ENCODE data around the gene ILF3.
A peak's percentile ranks its signal among the peaks of the same experiment; 100 is the strongest.

ILF3 gene

DNA sequence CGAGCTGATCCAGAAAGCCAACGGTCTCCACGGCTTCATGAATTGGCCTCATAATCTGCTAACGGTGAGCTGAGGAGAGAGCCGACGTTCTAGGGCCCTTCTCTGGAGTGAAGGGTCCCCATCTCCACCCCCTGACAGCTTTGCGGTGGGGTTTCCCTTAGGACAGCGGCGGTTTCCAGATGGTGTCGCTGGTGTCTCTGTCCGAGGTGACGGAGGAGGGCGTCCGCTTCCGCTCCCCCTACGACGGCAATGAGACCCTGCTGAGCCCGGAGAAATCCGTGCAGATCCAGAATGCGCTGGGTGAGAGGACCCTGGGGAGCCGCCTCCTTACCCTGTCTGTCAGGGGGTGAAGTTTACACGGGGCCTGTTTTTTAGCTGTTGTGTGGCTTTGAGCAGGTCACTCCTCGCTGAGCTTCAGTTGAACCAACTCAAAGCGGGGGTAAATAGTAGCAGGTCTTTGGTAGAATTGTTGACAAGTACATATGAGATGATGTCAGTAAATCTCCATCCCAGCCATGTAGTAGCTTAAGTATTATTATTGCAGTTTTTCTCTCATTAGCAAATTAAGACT is 47.9 kb downstream of the ILF3 start:
- peak; percentile 38 for DNase-seq

DNA sequence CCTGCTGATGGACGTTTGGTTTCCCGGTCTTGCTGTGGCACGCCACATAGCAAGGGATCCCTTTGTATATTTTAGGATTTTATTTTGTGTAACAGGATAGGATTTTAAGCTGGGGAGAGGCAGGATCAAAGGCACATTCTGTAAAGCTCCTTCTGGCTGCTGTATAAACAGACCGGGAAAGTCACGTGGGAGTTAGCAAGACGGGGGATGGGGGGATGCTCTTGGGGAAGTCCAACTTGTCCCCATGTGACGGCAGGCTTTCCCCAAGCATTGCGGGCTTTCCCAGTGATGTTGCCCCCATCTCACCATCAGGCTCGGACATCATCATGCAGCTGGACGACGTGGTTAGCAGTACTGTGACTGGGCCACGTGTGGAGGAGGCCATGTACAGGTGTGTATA is 52.8 kb downstream of the ILF3 start:
- no peak for DNase-seq

DNA sequence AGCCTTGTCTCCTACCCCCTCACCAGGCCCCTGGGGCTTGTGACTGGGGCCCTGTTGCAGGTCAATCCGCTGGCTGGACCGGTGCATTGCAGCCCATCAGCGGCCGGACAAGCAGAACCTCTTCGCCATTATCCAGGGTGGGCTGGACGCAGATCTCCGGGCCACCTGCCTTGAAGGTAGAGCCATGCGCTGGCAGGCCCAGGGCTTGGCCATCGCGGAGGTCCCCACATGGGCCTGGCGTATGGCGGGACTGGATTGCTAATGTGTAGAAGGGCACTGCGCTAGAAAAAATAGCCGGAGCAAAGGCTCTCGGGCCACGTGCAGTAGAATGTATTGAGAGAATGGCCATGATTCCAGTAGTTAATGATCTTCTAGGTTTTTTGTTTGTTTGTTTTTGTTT is 53.3 kb downstream of the ILF3 start:
- no peak for DNase-seq

DNA sequence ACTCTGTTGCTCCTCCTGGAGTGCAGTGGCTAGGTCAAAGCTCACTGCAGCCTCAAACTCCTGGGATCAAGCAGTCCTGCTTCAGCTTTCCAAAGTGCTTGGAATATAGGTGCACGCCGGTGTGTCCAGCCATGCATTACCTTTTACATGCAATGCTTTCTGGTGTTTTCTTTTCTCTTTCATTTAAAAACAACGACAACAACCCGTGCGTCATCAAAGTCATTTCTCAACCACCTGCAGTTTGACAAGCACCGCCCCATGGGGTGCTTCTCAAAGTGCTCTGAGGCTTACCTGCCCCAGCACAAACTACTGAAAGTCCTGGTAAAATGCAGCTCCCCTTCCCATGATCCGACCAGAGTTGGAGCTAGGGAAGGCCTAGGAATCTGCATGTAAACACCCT is 54.1 kb downstream of the ILF3 start:
- no peak for DNase-seq

DNA sequence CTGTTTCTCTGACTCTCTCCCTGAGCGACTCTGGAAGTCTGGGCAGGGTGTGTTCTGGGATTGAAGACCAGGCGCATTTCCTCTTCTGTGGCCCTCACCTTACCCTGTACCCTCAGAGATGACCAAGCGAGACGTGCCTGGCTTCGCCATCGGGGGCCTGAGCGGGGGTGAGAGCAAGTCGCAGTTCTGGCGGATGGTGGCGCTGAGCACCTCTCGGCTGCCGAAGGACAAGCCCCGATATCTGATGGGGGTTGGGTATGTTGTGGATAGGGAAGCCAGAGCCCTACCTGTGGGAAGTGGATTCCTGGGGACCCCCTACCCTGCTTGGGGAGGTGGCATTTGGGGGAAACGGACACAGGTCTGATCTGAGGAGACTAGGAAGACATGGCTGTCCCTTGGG is 57.9 kb downstream of the ILF3 start:
- DNase-seq: no peak

DNA sequence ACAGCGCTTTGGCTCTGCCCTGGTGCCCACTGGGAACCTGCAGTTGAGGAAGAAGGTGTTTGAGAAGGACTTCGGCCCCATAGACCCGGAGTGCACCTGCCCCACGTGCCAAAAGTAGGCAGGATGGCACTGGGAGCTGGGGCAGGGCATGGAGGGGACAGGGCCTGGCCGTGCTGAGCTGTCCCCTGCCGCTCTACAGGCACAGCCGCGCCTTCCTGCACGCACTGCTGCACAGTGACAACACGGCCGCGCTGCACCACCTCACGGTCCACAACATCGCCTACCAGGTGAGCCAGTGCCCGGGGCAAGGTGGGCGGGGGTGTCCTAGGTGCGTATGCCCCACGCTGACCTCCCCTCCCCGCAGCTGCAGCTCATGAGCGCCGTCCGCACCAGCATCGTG is 58.6 kb downstream of the ILF3 start:
- no peak for DNase-seq

DNA sequence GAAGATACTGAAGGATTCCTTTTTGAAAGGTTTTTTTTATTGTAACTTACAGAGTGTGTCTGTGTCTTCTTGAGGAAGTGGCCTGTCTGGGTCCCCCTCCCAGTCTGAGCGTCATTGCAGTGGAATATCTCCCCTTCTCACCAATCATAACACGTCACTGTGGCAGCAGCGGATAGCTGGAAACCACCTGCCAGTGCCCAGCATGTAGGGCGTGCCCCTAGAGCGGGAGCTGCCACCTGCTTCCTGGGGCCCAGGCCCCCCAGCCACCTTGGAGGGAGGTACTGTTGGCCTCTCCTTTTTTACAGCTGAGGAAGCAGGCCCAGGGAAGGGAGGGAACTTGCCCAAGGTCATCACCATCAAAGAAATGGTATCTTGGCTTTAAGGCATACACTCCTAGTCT is 59.2 kb downstream of the ILF3 start:
- no peak for DNase-seq

DNA sequence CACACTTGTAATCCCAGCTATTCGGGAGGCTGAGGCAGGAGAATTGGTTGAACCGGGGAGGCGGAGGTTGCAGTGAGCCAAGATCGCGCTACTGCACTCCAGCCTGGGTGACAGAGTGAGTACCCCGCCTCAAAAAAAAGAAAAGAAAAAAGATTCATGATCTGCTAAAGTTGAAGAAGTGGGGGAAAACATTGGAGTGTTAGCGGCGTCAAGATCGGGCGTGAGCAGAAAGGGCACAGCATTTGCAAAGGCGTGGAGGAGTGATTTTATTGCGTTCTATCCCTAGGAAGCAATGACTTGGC is 62.9 kb downstream of the ILF3 start:
- no peak for DNase-seq

DNA sequence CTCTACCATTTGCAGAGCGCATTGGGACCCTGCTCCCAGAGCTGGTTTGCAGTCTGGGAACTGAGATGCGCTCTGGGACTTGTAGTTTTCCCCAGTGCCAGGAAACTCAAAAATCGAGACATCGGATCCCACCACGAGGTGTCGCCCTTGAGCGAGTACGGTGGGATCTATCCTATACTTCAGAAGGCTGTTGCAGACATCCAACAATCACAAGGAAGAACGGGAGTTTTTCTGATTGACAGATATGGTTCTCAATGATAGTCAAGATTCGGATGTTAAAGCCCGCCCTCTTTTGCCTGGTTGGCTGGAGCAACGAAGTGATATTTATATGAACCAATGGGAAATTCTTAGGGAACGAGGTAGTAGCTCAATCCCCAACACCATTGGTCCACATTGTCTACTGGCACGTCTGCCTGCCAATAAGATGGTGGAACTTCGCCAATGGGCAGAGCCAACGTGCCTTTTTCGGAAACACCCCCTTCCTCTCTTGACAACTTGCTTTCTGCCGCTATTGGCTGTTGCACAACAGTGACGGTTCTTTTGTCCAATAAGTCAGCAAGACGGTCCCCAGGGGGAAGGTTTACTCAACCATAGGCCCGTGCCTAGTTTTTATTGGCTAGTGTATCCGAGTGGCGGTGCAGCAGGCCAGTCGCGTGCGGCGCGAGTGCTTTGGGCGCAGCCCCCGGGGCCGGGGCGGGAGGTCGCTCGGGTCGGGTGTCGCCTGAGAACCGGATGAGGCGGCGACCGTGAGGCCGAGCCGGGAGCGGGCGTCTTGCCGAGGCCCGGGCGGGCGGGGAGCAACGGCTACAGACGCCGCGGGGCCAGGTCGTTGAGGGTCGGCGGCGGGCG is 63.4 kb downstream of the ILF3 start, which contains the start of gene DNM2:
TSS of gene DNM2 (plus strand) at position 724 of the 849 bp plus-strand sequence. CDS start 164 bp downstream, outside the sequence.
- DNase-seq: peak; percentile 100

DNA sequence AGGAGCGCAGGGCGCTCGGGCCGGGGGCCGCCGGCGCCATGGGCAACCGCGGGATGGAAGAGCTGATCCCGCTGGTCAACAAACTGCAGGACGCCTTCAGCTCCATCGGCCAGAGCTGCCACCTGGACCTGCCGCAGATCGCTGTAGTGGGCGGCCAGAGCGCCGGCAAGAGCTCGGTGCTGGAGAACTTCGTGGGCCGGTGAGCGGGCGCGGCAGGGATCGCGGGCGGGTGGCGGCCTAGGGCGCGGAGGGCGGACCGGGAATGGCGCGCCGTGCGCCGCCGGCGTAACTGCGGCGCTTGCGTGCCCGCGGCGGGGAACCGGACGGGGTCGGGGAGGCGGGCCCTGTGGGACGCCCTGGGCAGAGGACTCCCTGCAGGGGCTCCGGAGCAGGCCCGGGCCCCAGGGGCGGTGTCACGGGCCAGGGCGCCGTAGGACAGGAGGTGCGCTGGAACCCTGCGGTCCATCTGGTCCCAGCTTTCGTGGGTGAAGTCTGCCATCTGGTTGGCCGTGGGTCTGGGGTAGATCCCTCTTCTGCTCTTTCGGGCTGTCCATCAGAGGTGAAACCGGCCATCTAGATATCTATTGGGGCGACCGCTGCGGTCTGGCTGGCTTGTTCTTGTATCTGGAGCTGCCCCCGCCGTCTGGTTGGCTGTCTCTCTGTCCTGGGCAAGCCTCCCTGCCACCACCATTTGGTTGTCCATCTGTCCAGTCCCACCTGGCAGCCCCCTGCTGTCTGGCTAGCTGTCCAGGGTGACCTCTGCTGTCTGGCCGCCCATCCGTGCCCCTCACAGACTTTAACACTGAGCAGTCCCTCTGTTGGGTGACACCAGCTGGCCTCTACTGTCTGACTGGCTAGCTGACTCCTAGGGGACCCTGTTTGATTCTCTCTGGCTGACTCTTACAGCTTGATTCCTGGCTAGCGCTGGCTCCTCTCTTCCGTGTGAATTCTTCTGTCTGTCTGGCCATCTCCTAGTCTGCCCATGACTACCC is 64.4 kb downstream of the ILF3 start:
- DNase-seq: peak; percentile 7

DNA sequence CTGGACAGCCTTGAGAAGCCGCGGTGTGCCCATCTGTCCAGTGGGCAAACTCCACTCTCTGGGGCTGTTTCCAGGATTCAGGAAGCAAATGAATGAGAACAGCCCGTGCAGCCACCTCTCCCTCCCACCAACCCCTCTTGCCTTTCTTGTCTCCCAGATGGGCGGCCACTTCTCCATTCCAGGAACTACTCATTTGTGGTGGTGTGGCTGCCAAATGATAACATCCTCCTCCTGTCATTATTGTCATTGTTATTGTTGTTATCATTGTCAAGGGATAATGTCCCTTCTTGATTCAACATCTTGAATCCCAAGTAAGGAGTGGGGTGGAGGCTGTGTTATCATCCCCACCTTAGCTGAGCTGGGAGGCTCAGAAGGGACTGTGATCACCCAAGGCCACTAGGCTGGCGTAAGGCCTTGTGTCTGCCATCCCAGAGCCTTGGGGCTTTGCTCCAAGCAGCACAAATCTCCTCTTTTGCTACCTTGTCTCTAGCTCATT is 65.4 kb downstream of the ILF3 start:
- DNase-seq: no peak

DNA sequence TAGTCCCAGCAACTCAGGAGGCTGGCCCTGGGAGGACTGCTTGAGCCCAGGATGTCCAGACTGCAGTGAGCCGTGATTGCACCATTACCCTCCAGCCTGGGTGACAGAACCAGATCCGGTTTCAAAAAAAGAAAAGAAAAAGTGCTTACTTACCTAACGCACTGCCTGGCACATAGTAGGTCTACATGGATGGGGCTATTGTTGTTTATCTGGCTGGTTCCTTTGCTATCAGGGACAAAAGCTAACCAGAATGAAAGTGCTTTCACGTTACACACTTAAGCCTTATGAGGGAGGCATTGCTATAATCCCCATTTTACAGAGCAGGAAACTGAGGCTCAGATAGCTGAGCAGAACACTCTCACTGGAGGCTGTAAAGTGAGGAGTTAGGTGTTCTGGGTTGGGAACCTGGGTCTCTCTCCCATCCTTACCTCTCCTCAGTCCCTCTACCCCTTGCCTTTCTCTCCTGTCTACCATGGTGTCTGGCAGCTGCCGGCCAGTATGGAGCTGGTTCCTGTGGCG is 66.5 kb downstream of the ILF3 start:
- DNase-seq: no peak

DNA sequence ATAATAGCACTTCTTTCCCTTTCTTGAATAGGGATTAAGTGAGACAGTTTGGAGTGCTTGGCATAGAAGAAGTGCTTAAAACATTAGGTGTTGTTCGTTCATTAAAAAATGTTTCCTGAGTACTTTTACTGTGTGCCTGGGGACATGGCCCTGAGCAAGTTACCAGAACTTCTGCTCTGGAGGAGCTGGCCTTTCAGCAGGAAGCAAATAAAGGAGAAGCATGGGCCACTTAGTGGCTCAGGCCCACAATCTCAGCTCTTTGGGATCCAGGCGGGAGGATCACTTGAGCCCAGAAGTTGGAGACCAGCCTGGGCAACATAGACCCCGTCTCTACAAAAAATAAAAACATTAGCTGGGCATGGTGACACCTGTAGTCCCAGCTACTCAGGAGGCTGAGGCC is 69.4 kb downstream of the ILF3 start:
- DNase-seq: no peak

DNA sequence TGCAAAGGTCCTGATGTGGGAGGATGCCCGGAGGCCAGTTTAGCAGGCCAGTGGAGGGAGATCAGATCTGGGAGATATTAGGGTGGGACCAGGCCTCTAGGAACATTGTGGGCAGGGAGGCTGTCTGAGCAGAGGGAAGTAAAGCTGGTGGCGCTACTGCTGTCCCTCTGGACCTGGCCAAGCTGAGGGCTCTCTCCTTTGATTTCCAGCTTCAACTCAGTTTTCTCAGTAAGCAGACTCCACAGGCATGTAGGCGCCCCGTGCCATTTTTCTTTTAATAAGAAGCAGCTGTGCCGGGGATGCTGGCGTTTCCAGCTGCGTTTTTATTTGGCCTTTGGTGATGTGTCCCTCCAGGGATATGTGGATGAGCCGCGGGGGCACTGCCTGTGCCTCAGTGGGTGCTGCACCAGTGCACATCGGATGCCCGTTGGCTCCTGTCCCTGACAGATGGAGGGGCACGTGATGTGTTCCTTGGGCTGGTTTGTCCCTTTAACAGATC is 70.5 kb downstream of the ILF3 start:
- DNase-seq: no peak

DNA sequence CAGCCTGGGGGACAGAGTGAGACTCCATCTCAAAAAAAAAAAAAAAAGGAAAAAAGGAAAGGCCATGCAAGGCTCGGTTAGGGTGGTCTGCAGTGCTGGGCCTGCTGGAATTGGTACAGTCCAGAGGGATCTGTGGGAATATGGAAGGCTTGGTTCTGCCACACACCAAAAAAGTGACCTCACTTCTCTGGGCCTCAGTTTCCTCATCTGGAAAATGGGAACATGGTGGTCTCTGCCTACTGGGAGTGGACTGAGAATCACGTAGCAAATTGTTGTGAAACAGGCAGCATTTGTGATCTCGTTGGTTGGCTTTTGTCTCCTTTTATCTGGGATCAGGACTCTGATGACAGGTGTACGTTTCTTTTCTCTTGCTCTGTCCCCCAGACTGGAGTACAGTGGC is 71.3 kb downstream of the ILF3 start:
- DNase-seq: no peak

DNA sequence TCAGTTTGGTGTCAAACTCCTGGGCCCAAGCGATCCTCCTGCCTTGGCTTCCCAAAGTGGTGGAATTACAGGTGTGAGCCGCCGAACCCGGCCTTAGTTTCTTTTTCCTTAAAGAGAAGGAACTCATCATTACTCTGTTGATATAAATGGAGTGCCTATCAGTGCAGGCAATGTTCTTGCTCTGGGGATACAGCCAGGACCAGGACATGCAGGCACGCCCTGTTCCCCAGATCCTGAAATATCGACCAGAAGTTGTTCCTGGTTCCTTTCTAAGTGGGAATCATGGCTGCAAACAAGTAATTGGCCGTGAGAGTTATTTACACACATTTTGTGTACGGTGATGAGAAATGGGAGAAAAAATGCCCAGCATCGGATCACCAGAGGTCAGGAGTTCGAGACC is 72.1 kb downstream of the ILF3 start:
- no peak for DNase-seq

DNA sequence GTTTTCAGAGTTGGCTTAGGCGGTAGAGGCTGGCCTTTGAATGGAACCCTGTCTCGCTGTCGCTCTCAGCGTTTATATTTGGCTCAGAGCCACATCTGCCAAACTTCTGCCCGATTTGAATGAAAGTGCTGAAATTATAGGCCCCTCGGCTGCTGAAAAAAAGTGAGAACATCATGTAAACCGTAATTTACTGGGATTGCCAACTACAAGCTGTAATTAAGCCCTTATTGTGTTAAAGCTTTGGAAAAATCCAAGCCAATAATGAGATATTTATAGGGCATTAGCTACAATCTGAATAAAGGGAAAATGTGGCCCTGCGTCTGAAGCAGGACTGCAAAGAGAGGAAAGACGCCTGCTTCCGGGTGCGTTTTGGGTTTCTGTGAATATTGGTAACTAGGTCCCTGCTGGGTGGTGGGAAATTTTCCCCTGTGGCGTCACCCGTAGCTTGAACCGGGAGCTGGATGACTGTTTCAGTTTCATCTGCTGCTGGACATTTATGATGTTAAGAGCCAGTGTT is 73.6 kb downstream of the ILF3 start:
- DNase-seq: no peak

DNA sequence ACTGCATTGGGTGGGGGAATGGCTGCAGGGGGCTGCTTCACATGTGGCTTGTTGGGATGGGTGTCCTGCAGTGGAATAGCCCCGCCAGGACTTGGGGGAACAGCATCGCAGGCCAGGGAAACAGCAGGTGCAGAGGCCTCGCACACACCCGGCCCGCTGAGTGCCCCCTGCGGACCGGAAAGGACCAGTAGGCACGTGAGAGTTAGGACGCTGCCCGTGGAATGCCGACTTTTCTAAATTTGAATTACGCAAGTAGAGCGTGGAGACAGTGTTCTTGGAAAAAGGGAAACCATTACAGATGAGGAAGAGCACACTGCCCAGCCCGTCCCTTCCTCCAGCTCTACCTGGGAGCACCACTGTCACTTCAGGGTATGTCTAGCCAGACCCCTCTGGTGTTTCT is 75.3 kb downstream of the ILF3 start:
- no peak for DNase-seq

DNA sequence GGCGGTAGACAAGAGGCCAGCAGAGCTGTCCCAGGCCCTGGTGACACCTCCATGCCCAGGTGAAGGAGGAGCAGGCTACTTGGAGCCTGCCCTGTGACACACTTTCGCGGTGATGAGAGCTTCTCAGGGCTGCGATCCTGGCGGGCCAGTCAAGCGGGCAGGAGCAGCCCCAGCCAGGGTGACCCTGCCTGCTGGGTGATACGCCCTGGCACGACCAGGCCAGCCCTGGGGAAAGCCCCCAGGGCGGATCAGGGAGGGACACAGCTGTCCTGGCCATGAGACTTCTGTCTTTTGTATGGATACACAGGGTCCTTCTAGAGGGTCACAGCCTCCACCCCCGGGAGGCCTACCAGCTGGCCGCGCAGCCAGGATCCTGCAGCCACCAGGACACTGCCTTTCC is 76.8 kb downstream of the ILF3 start:
- no peak for DNase-seq

DNA sequence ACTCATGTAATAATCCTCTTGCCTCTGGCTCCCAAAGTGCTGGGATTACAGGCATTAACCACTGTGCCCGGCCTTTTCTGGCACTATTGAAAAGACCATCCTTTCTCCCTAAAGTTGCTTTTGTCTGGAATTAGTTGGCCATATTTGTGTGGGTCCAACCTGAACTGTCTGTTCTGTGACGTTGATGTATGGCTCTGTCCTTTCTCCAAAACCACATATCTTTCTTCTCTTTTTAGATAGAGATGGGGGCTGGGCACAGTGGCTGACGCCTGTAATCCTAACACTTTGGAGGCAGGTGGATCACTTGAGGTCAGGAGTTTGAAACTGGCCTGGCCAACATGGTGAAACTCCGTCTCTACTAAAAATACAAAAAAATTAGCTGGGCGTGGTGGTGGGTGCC is 81.6 kb downstream of the ILF3 start:
- no peak for DNase-seq

DNA sequence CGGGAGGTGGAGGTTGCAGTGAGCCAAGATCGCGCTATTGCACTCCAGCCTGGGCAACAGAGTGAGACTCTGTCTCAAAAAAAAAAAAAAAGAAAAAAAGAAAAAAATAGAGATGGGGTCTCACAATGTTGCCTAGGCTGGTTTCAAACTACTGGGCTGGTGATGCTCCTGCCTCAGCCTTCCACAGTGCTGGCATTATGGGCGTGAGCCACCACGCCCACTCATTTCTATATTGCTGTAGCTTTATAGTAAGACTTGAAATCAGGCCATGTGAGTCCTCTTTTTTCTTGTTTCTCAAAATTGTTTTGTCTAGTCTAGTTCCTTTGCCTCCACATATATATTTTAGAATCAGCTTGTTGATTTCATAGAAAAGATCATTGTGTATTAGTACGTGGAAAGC is 82.0 kb downstream of the ILF3 start:
- no peak for DNase-seq

DNA sequence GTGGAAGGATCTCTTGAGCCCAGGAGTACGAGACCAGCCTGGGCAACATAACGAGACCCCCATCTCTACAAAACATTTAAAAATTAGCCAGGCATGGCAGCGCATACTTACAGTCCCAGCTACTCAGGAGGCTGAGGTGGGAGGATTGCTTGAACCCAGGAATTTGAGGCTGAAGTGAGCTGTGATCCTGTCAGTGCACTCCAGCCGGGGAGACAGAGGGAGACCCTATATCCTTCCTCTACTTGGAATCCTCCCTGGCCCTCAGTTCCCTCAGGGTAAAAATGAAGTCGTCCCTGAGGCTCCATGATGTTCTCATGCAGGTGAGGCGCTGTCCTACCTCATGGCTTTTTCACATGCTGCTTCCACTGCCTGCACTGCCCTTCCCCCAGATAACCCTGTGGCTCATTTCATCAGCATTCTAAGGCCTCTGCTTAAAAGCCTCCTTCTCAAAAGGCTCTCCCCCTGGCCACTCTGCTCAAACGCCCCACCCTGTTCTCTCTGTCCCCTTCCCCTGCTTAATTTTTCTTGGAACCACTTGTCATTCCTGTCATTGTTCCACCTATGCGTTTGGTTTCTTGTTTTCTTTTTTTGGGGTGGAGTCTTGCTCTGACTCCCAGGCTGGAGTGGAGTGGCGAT is 82.9 kb downstream of the ILF3 start:
- DNase-seq: no peak

Measured in DMS79 (cell line).